ENCODE results near the gene SEC23A.

The SEC23A gene

DNA sequence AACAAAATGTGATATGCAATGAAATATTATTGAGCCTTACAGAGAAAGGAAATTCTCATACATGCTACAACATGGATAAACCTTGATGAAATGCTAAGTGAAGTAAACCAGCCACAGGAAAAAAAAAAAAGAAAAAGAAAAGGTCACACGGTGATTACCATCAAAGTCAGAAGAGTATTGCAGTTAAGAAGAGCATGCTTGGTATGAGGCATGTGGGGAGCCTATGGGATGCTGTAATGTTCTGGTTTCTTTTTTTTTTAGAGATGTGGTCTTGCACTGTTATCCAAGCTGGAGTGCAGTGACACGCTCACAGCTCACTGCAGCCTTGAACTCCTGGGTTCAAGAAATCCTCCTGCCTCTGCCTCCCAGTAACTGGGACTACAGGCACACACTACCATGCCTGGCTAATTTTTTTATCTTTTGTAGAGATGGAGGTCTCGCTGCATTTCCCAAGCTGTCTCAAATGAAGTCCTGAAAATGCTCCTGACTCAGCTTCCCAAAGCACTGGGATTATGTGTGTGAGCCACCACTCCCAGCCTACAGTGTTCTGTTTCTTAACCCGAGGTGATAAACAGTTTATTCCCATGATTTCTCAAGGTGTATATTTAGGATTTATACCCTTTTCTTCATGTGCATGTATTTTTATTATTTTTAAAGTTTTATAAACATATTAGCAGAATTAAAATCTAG, 96.2 kb downstream of the SEC23A start:
- Histone ChIP-seq H3K9me3 (ENCODE audit: insufficient read depth, low read depth, low read length) (no peaks in the 10 kb centered on the region), H3K9ac (ENCODE audit: low read depth, low read length, poor library complexity, severe bottlenecking) (no peak overlapping the region), H3K4me1 (ENCODE audit: insufficient read depth, low read length, poor library complexity, severe bottlenecking) (no peaks in the 10 kb centered on the region), H3F3A (ENCODE audit: low read depth) (no peaks in the 10 kb centered on the region), H2AFZ (ENCODE audit: low read length) (no peak overlapping the region), H3K4me2 (ENCODE audit: low read depth, low read length, poor library complexity, severe bottlenecking) (no peak overlapping the region), H3K4me3 (ENCODE audit: low read length, poor library complexity, severe bottlenecking) (no peak overlapping the region), H3K36me3 (ENCODE audit: insufficient read depth, low read length) (no peaks in the 10 kb centered on the region), H3K9me2 (replicated peaks; ENCODE audit: low read depth, low read length) (no peaks in the 10 kb centered on the region), H4K20me1 (ENCODE audit: insufficient read depth, low read length, poor library complexity, severe bottlenecking) (no peaks in the 10 kb centered on the region), H3K27me3 (ENCODE audit: insufficient read depth, low read length, poor library complexity, severe bottlenecking) (no peaks in the 10 kb centered on the region), H3K79me2 (ENCODE audit: insufficient read depth, low read length) (no peaks in the 10 kb centered on the region)
- TF ChIP-seq CTCF (conservative IDR thresholded peaks at IDR 0.05; ENCODE audit: low read length) = no peak
- no peak for TF ChIP-seq EZH2phosphoT487 (IDR thresholded peaks at IDR 0.05; ENCODE audit: borderline replicate concordance)

GRCh38 chr14:39005044-39005880, 97.8 kb downstream of the SEC23A start:
- no peaks in the 10 kb centered on the region for H3K79me2 ChIP-seq (ENCODE audit: insufficient read depth, low read length)
- no peaks in the 10 kb centered on the region for H3K27me3 ChIP-seq (ENCODE audit: insufficient read depth, low read length, poor library complexity, severe bottlenecking)
- H3K9ac ChIP-seq (ENCODE audit: low read depth, low read length, poor library complexity, severe bottlenecking) = no peak overlapping the region
- no peak overlapping the region for H3K4me3 ChIP-seq (ENCODE audit: low read length, poor library complexity, severe bottlenecking)
- no peaks in the 10 kb centered on the region for H3K4me1 ChIP-seq (ENCODE audit: insufficient read depth, low read length, poor library complexity, severe bottlenecking)
- H2AFZ ChIP-seq (ENCODE audit: low read length) = no peak overlapping the region
- no peaks in the 10 kb centered on the region for H3F3A ChIP-seq (ENCODE audit: low read depth)
- no peaks in the 10 kb centered on the region for H3K9me3 ChIP-seq (ENCODE audit: insufficient read depth, low read depth, low read length)
- no peak overlapping the region for H3K4me2 ChIP-seq (ENCODE audit: low read depth, low read length, poor library complexity, severe bottlenecking)
- no peaks in the 10 kb centered on the region for H3K9me2 ChIP-seq (replicated peaks; ENCODE audit: low read depth, low read length)
- TF ChIP-seq EZH2phosphoT487 (IDR thresholded peaks at IDR 0.05; ENCODE audit: borderline replicate concordance) (no peak), CTCF (conservative IDR thresholded peaks at IDR 0.05; ENCODE audit: low read length) (no peak)
- no peaks in the 10 kb centered on the region for H3K36me3 ChIP-seq (ENCODE audit: insufficient read depth, low read length)
- H4K20me1 ChIP-seq (ENCODE audit: insufficient read depth, low read length, poor library complexity, severe bottlenecking) = no peaks in the 10 kb centered on the region

GRCh38 chr14:38999949-39000348, 103.1 kb downstream of the SEC23A start:
- no peaks in the 10 kb centered on the region for H3K9me2 ChIP-seq (replicated peaks; ENCODE audit: low read depth, low read length)
- H3K4me3 ChIP-seq (ENCODE audit: low read length, poor library complexity, severe bottlenecking) = no peak overlapping the region
- no peaks in the 10 kb centered on the region for H3K9me3 ChIP-seq (ENCODE audit: insufficient read depth, low read depth, low read length)
- no peaks in the 10 kb centered on the region for H3K27me3 ChIP-seq (ENCODE audit: insufficient read depth, low read length, poor library complexity, severe bottlenecking)
- TF ChIP-seq EZH2phosphoT487 (IDR thresholded peaks at IDR 0.05; ENCODE audit: borderline replicate concordance) (no peak), CTCF (conservative IDR thresholded peaks at IDR 0.05; ENCODE audit: low read length) (no peak)
- no peak overlapping the region for H2AFZ ChIP-seq (ENCODE audit: low read length)
- H3K36me3 ChIP-seq (ENCODE audit: insufficient read depth, low read length) = no peaks in the 10 kb centered on the region
- no peaks in the 10 kb centered on the region for H3F3A ChIP-seq (ENCODE audit: low read depth)
- H3K79me2 ChIP-seq (ENCODE audit: insufficient read depth, low read length) = no peaks in the 10 kb centered on the region
- H3K4me1 ChIP-seq (ENCODE audit: insufficient read depth, low read length, poor library complexity, severe bottlenecking) = no peaks in the 10 kb centered on the region
- H4K20me1 ChIP-seq (ENCODE audit: insufficient read depth, low read length, poor library complexity, severe bottlenecking) = no peaks in the 10 kb centered on the region
- no peak overlapping the region for H3K4me2 ChIP-seq (ENCODE audit: low read depth, low read length, poor library complexity, severe bottlenecking)
- no peak overlapping the region for H3K9ac ChIP-seq (ENCODE audit: low read depth, low read length, poor library complexity, severe bottlenecking)
